Measurements from ENCODE around the gene EML3.
A peak's percentile ranks its signal among the peaks of the same experiment; 100 is the strongest.
"Not testable (repeated sequence)": the region's sequence is repeated elsewhere in the genome, so short reads cannot be mapped to it uniquely, and the experiment has no call there.

The EML3 gene

DNA sequence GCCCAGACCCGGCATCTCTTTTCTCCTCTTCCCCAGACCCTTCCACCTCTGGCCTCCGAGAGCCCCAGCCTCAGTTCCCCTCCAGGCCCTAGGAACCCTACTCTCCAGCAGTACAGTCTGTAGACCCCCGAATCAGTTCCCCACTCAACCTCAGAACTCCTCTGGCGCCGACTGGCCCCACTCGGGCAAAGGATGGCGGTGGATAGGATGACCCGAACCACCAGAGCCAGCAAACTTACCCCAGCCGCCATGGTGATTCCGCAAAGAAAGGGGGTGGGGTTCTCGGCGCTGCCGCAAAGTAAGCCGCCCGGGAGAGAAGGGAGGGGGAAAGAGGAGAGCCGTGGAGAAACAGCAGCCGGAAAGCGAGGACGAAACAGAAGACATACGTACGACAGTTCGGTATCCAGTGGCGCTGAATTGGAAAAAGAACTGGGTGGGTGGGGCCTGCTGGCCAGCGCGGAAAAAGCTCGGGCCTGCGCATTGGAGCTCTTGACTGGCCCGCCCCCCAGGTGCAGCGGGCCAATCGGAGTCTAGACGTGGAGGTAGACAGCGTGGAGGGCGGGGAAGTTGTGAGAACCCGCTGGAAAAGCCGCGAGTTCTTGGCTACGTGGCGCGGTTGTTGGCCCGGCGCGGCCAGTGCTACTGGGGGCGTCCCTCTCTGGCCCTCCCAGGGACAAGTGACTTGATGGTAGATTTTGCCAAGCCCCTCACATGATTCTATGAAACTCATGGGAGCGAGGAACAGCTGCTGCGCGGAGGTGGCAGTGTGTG is 38.8 kb downstream of the EML3 start, which contains the start of gene EEF1G:
Gene EEF1G, minus strand, starts transcription at position 300 of the 771 bp plus-strand sequence. Its CDS starts 49 bp downstream, at position 251.
- peak within 1 kb of the TSS; percentile 96 for H3K9ac ChIP-seq (ENCODE audit: low read depth, low read length)
- H3K36me3 ChIP-seq (ENCODE audit: insufficient read depth, low read length): peaks cover 70% of the 10 kb centered on the region
- H3K4me1 ChIP-seq (ENCODE audit: control insufficient read depth, insufficient read depth, low read length): peaks cover 38% of the 10 kb centered on the region
- H3K4me2 ChIP-seq (ENCODE audit: low read length): peak within 1 kb of the TSS; percentile 93
- peak within 1 kb of the TSS; percentile 91 for H3K4me3 ChIP-seq (ENCODE audit: low read length)
- no peaks in the 10 kb centered on the region for H3K27me3 ChIP-seq (ENCODE audit: control insufficient read depth, insufficient read depth, low read length)
- no peaks in the 10 kb centered on the region for H3K9me3 ChIP-seq (replicated peaks; ENCODE audit: low read length)

DNA sequence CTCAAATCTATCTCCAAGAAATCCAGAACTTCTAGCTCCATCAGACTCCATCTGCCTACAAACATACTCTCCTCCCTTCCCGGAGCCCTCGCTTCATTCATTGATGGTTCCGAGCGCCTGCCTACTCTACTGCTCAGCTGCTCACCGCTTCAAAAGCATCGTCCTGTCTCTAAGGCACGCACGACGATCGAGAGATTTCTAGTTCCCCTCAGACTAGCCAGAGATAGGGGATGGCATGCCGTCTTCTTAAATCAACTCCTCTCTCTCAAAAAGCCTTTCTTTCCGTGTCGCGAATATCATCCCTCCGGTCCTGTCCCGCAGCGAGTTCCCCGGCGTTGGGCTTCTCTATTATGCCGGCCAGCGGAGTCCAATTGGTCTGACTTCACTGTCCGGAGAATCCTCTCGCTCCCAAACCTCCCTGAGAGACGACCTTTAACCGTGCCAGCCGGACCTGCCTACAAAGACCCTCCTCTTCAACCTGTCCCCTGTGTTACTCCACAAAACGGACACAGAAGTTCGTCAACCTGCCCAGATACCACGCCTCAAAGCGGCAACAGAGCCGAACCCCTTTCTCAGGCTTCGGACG is 39.5 kb downstream of the EML3 start:
- peak overlapping the region; percentile 81 for H3K4me2 ChIP-seq (ENCODE audit: low read length)
- H3K9ac ChIP-seq (ENCODE audit: low read depth, low read length): peak overlapping the region; percentile 96
- H3K4me3 ChIP-seq (ENCODE audit: low read length): peak overlapping the region; percentile 91
- H3K36me3 ChIP-seq (ENCODE audit: insufficient read depth, low read length): peaks cover 68% of the 10 kb centered on the region
- H3K27me3 ChIP-seq (ENCODE audit: control insufficient read depth, insufficient read depth, low read length): no peaks in the 10 kb centered on the region
- H3K9me3 ChIP-seq (replicated peaks; ENCODE audit: low read length): no peaks in the 10 kb centered on the region
- peaks cover 38% of the 10 kb centered on the region for H3K4me1 ChIP-seq (ENCODE audit: control insufficient read depth, insufficient read depth, low read length)

DNA sequence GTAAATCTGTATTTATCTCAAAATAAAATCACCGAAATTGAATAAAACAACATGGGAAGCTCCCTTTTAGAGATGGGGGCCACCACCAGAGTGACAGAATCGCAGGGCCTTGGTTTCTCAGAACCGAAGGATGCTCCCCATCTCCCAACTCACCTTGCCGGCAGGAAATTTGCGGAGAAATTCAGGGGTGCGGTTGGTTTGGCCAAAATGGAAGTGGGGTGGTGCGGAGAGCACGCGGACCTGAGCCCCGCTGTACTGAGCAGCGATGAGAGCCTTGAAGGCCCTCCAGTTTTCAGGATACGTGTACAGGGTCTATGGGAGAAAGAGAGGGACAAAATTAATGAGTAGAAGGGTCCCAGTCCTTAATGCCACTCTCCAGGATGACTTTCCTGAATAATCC is 40.1 kb downstream of the EML3 start:
- Histone ChIP-seq H3K27me3 (ENCODE audit: control insufficient read depth, insufficient read depth, low read length) (no peaks in the 10 kb centered on the region), H3K4me1 (ENCODE audit: control insufficient read depth, insufficient read depth, low read length) (peaks cover 38% of the 10 kb centered on the region), H3K4me3 (ENCODE audit: low read length) (peak overlapping the region; percentile 91), H3K9ac (ENCODE audit: low read depth, low read length) (peak overlapping the region; percentile 96), H3K9me3 (replicated peaks; ENCODE audit: low read length) (no peaks in the 10 kb centered on the region), H3K4me2 (ENCODE audit: low read length) (peak overlapping the region; percentile 81), H3K36me3 (ENCODE audit: insufficient read depth, low read length) (peaks cover 68% of the 10 kb centered on the region)

DNA sequence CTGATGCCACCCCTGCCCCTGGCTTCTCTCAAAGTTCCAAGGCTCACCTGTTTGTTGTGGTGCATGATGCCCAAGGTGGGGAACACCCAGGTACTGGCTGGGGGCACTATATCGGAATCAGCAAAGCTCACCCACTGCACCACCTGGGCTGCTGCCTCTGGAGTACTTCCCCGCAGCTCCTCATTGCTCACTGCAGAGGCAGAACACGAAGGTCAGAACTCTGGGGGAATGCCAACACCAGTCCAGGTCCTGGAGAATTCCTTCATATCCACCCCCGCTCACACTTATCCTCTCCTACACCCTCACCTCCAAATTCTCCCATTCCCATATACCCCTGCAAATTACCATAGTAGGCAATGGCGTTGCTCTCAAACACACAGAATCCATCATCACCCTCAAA is 41.1 kb downstream of the EML3 start:
- H3K27me3 ChIP-seq (ENCODE audit: control insufficient read depth, insufficient read depth, low read length); H3K9me3 ChIP-seq (replicated peaks; ENCODE audit: low read length): not testable (repeated sequence)
- peaks cover 38% of the 10 kb centered on the region for H3K4me1 ChIP-seq (ENCODE audit: control insufficient read depth, insufficient read depth, low read length)
- H3K4me3 ChIP-seq (ENCODE audit: low read length): peak overlapping the region; percentile 91
- H3K9ac ChIP-seq (ENCODE audit: low read depth, low read length): peak overlapping the region; percentile 96
- peak overlapping the region; percentile 81 for H3K4me2 ChIP-seq (ENCODE audit: low read length)
- H3K36me3 ChIP-seq (ENCODE audit: insufficient read depth, low read length): peaks cover 68% of the 10 kb centered on the region

DNA sequence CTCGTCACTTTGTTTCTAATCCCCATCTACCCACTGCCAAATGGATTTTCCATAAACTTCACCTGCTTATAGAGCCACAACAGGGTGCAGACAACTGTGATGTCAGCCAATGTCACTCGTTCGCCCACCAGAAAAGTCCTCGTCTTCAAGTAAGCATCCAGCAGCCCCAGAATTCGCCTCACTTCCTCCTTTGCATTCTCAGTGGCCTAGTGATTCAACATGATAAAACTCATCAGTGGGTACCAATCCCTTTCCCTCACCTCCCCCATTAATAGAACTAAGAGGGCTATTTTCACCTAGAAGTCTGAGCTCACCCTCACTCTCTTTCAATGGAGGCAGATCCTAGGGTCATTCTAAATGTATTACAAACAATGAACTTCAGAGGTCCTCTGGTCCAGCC is 41.7 kb downstream of the EML3 start:
- not testable (repeated sequence) for H3K27me3 ChIP-seq (ENCODE audit: control insufficient read depth, insufficient read depth, low read length); H3K9me3 ChIP-seq (replicated peaks; ENCODE audit: low read length); H3K4me3 ChIP-seq (ENCODE audit: low read length); H3K9ac ChIP-seq (ENCODE audit: low read depth, low read length)
- H3K36me3 ChIP-seq (ENCODE audit: insufficient read depth, low read length): peaks cover 69% of the 10 kb centered on the region
- peaks cover 36% of the 10 kb centered on the region for H3K4me1 ChIP-seq (ENCODE audit: control insufficient read depth, insufficient read depth, low read length)
- peak overlapping the region; percentile 0 for H3K4me2 ChIP-seq (ENCODE audit: low read length)

DNA sequence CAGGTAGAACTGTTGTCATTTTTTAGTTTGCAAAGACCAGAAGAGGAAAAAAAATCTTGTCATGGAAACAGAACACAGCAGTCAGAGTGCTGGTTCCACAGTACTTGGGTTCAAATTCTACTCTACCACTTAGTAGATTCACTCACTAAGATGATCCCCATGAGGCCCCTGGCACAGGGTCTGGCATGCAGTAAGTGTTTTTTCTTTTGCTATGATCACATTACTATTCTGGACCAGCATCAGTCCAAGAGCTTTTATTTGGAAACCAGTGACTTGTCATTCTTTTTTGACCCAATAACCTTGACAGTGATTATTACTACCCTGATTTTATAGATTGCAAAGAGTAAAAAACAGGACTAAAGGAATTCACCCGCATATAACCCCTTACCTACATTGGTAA is 43.0 kb downstream of the EML3 start:
- Histone ChIP-seq H3K4me2 (ENCODE audit: low read length) (no peak overlapping the region), H3K36me3 (ENCODE audit: insufficient read depth, low read length) (peaks cover 74% of the 10 kb centered on the region), H3K9ac (ENCODE audit: low read depth, low read length) (no peak overlapping the region), H3K27me3 (ENCODE audit: control insufficient read depth, insufficient read depth, low read length) (no peaks in the 10 kb centered on the region), H3K4me1 (ENCODE audit: control insufficient read depth, insufficient read depth, low read length) (peaks cover 29% of the 10 kb centered on the region), H3K4me3 (ENCODE audit: low read length) (no peak overlapping the region), H3K9me3 (replicated peaks; ENCODE audit: low read length) (no peaks in the 10 kb centered on the region)

DNA sequence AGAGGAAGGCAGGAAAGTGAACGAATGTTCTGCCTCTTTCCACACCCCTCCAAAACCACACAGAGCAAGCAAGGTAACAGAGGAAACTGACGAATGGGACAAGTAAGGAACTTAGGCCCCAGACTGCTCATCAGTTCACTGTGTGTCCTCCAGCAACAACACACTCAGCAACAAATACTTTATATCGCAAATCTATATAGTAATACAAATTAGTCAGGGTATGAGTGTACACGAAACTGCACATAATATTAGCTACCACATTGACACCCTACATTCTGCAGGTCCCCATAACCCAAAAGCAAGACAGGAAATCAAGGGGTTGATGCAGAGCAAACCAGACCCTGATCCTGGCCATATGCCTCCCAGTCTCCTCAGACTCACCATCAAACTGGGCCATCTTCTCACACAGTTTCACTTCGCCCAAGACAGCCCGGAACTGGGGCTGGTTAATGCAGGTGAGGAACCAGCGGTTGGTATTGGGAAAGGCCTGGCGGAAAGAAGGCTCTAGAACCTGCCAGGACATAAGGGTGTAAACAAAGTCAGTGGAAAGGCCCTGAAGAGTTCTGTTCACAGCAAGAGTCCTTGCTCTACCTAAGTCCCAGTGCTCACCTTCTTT is 45.4 kb downstream of the EML3 start:
- Histone ChIP-seq H3K4me2 (ENCODE audit: low read length) (no peak overlapping the region), H3K9me3 (replicated peaks; ENCODE audit: low read length) (no peaks in the 10 kb centered on the region), H3K27me3 (ENCODE audit: control insufficient read depth, insufficient read depth, low read length) (no peaks in the 10 kb centered on the region), H3K9ac (ENCODE audit: low read depth, low read length) (no peak overlapping the region), H3K4me3 (ENCODE audit: low read length) (no peak overlapping the region), H3K36me3 (ENCODE audit: insufficient read depth, low read length) (peaks cover 80% of the 10 kb centered on the region), H3K4me1 (ENCODE audit: control insufficient read depth, insufficient read depth, low read length) (peaks cover 34% of the 10 kb centered on the region)

DNA sequence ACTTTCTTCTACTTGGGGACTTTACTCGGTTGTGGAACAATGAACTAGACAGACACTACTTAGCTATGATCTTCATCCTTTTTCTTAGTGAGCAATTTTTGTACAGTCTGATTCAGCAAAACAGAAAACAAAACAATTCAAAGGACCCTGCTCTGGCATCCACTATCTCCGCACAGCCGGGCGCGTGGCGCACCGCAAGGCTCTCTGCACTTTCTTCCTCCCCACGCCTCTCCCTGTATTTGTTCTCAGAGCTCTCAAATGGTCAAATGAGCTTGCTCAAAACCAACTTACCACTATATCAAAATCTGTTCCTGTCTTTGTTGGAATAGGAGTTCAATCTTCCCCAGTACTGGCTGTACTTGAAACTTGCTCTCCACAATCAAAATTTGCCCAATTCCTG is 46.3 kb downstream of the EML3 start:
- H3K4me3 ChIP-seq (ENCODE audit: low read length): no peak overlapping the region
- H3K9me3 ChIP-seq (replicated peaks; ENCODE audit: low read length): no peaks in the 10 kb centered on the region
- H3K36me3 ChIP-seq (ENCODE audit: insufficient read depth, low read length): peaks cover 77% of the 10 kb centered on the region
- no peak overlapping the region for H3K9ac ChIP-seq (ENCODE audit: low read depth, low read length)
- H3K27me3 ChIP-seq (ENCODE audit: control insufficient read depth, insufficient read depth, low read length): no peaks in the 10 kb centered on the region
- H3K4me2 ChIP-seq (ENCODE audit: low read length): no peak overlapping the region
- H3K4me1 ChIP-seq (ENCODE audit: control insufficient read depth, insufficient read depth, low read length): peaks cover 31% of the 10 kb centered on the region

DNA sequence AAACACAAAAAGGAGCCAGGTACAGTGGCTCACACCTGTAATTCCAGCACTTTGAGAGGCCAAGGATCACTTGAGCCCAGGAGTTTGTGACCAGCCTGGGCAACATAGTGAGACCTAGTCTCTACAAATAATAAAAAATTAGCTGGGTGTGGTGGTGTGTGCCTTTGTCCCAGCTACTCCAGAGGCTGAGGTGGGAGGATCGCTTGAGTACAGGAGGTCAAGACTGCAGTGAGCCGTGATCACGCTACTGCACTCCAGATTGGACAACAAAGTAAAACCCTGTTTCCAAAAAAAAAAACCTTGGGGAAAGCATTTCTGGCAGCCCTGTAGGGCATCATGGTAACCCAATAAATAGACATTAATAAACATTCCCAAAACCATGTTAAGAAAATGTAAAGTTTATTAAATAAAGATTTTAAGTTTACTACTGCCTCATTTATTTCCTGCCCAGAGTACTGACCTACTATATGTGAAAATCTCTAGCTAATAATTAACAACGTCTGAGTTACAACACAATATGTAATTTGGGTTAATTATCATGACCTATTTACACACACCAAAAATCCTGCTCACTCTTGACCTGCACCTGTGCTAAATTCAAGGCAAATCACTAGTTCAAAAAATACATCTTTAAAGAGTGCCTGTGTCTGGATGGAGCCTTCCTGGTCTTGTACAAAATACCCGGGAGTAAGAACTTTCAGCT is 47.3 kb downstream of the EML3 start:
- Histone ChIP-seq H3K9me3 (replicated peaks; ENCODE audit: low read length) (no peaks in the 10 kb centered on the region), H3K4me1 (ENCODE audit: control insufficient read depth, insufficient read depth, low read length) (peaks cover 33% of the 10 kb centered on the region), H3K4me3 (ENCODE audit: low read length) (no peak overlapping the region), H3K36me3 (ENCODE audit: insufficient read depth, low read length) (peaks cover 69% of the 10 kb centered on the region), H3K27me3 (ENCODE audit: control insufficient read depth, insufficient read depth, low read length) (no peaks in the 10 kb centered on the region), H3K9ac (ENCODE audit: low read depth, low read length) (no peak overlapping the region), H3K4me2 (ENCODE audit: low read length) (no peak overlapping the region)

DNA sequence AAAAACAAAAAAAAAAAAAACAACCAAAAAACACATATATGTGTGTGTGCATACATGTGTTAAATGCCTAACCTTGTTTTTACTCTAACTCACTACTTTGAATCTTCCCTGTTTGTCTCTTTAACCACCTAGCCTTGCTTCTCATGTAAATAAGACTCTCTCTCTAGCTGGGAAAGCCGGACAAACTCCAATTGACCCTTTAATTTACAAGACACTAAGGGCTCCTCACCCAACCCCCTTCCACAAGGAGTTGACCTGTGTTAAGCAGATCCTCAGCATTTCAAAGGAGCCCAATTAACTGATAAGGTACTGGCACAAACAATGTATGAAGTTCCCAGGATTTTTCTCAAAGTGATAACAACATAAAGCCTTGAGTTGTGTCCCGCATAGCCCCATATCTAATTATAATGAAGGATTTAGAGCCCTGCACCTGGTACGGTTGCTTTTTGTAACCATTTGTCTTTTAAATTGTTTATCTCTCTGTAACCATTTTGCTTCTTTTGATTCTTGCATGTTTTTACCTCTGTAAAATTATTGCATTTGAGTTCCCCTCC is 50.8 kb downstream of the EML3 start:
- H3K9me3 ChIP-seq (replicated peaks; ENCODE audit: low read length); H3K9ac ChIP-seq (ENCODE audit: low read depth, low read length); H3K4me2 ChIP-seq (ENCODE audit: low read length); H3K4me3 ChIP-seq (ENCODE audit: low read length); H3K27me3 ChIP-seq (ENCODE audit: control insufficient read depth, insufficient read depth, low read length): not testable (repeated sequence)
- Histone ChIP-seq H3K36me3 (ENCODE audit: insufficient read depth, low read length) (peaks cover 66% of the 10 kb centered on the region), H3K4me1 (ENCODE audit: control insufficient read depth, insufficient read depth, low read length) (peaks cover 49% of the 10 kb centered on the region)

DNA sequence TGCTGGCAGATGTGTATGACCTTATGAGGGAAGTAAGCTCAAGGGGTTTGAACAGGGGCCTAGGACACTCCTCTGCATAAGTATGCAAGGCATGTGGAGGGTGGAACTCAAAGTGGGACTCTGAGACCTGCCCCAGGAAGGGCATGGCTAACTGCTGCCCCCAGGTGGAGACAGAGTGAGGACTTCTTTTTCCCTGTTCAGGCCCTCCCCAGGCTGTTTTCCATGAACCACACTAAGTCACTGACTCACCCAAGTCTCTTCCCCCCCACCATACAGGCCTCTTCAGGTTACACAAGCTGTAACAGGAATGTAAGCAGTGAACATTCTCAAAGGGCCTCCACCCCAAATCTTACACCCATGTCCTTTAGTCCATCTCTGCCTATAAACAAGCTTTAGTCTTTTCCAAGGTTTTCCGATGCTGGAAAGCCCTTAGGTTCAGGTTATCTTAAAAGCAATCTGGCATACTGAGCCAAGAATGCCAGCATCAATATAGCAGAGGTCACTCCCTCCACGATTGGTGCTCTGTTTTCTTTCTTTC is 51.9 kb downstream of the EML3 start:
- H3K36me3 ChIP-seq (ENCODE audit: insufficient read depth, low read length): peaks cover 55% of the 10 kb centered on the region

More for the DNA sequence above, 51.9 kb downstream of the EML3 start:
- peaks cover 58% of the 10 kb centered on the region for H3K4me1 ChIP-seq (ENCODE audit: control insufficient read depth, insufficient read depth, low read length)
- H3K9me3 ChIP-seq (replicated peaks; ENCODE audit: low read length): no peaks in the 10 kb centered on the region
- H3K9ac ChIP-seq (ENCODE audit: low read depth, low read length): peak overlapping the region; percentile 61
- no peaks in the 10 kb centered on the region for H3K27me3 ChIP-seq (ENCODE audit: control insufficient read depth, insufficient read depth, low read length)
- no peak overlapping the region for H3K4me3 ChIP-seq (ENCODE audit: low read length)
- peak overlapping the region; percentile 39 for H3K4me2 ChIP-seq (ENCODE audit: low read length)
